NCI-H1436 treated with DMSO at 0.1 percent for 48 hours (cell line): ENCODE results near the gene FRMD6.
A peak's percentile ranks its signal among the peaks of the same experiment; 100 is the strongest.

Source experiments
- DNase-seq: peaks from one replicate; lab custom pipeline; 2025; lab: John Stamatoyannopoulos, UW

FRMD6 gene

GRCh38 chr14:51776102-51776894 lies 124.6 kb downstream of the FRMD6 start:
- DNase-seq, result peak; percentile 49

- peak; percentile 32 for DNase-seq
Observed at GRCh38 chr14:51780006-51780692, 128.4 kb downstream of the FRMD6 start.
